Pons (tissue), 1 donor: ENCODE data around the gene CLIP3.
"Not testable (repeated sequence)": the region's sequence is repeated elsewhere in the genome, so short reads cannot be mapped to it uniquely, and the experiment has no call there.

Experiments used
- DNase-seq: peaks from one replicate; pipeline ENCODE4 v3.0.0-alpha.2; 2016; ENCODE audit warnings: low spot score

CLIP3 gene

DNA sequence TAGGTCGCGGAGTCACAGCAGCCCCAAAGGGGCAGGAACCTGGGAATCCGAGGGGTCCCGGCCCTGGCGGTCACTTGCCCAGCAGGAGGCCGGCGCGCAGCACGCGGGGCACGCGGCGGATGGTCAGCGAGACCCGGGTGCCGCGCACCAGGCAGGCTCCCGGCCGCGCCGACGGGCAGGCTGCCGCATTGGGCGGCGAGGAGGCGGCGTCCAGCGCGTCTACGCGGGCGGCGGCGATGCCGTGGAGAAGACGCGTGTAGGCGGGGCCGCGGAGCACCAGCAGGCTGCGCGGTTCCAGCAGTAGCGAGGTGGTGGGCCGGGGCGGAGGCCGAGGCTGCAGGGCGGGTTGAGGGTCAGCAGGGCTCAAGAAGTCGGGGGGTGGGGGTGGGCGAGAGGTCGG is 23.5 kb downstream of the CLIP3 start:
- no peak for DNase-seq

DNA sequence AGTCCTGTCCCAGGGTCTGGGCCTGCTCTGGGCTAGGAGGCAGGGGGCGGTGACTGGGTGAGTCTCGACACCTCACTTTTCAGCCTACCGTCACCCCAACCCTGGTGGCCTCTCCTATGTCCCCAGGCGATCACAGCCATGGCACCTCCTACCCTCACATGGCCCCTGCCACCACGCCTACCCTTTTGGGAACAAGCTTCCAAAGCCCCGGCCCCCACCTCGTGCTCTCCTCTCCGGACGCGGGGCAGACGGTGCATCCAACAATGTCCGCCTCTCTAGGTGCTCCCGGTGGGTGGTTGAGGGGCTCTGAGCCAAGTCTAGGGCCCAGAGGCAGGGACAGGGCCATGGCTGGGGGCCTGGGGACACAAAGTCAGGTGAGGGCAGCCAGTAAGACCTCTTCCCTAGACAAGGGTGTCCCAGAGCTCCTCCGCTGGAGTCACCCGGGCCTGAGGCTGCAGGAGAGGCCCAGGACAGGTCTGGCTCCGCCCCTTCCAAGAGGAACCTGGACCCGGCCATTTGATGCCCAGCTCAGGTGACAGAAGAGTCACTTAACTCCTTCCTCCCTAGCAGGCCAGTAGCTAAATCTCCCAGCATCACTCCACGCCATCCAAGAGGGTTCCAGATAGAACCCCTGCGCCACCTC is 24.2 kb downstream of the CLIP3 start, which contains the start of gene SYNE4:
Gene SYNE4, minus strand, starts transcription at position 478 of the 643 bp plus-strand sequence. Its CDS starts 132 bp downstream, at position 346.
- DNase-seq: no peak

DNA sequence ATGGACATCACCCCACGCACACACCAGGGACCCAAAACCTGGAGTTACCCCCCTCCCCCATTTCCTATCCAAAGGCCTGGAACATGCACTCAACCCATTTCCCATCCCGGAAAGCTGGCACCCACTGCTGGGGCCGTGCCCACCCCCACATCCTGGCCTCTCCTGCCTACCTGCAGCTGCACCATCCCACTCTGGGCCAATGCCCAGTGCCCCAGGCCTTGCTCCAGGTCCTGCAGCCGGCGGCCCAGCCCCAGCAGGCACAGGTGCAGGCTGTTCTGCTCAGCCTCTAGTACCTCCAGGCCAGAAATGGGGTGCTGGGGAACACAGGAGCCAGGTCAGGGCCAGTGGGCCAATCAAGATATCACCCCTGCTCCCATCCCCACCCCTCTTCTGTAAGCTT is 25.7 kb downstream of the CLIP3 start:
- no peak for DNase-seq

DNA sequence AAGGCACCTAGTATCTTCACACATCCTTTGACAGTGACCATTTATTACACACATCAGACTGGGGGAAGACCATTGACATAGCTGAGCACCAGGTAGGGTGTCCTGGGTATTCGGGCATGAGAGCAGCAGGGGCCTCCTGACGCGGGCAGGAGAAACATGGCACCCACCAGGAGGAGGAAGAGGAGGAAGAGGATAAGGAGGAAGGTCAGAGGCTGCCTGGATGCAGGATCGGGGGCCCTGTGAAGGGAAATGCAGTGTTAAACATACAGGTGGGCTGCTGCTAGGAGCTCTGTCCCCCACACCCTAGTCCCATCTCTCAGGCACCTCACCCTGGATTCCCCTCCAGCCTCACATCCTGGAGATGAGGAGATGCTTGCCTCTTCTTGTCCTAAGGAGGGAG is 29.4 kb downstream of the CLIP3 start:
- DNase-seq: no peak

DNA sequence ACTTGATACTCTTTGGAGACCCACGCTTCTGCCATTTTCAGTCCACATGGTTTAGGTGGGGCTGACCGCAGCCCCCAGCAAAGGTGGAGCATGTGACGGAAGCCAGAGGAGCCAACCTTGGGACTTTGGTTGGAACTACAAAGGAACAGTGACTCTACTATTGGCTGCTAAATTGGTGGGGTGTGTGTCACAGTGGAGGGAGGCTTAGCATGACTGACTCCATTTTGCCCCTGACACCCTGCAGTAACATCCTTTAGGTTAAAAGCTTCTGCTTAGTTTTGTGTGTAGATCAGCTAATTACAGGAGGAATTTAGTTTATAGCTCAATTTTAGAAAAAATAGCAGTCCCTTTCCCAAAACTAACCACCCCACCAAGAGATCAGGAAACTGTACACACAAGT is 31.1 kb downstream of the CLIP3 start:
- DNase-seq: no peak

DNA sequence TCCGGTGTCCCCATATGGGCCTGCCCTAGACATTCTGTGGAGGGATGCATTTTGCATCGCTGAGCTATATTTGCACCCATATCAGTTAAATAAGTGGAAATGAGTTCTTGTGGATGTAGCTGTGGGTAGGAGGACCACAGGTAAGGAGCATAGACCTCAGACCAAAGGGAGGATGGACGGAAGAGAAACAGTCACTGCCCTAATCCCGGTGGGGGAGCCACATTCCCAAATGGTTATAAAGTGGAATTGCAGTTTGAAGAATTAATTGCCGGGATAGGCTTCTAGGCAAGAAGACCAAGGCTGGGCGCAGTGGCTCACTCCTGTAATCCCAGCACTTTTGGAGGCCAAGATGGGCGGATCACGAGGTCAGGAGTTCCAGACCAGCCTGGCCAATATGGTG is 35.9 kb downstream of the CLIP3 start:
- DNase-seq: no peak

DNA sequence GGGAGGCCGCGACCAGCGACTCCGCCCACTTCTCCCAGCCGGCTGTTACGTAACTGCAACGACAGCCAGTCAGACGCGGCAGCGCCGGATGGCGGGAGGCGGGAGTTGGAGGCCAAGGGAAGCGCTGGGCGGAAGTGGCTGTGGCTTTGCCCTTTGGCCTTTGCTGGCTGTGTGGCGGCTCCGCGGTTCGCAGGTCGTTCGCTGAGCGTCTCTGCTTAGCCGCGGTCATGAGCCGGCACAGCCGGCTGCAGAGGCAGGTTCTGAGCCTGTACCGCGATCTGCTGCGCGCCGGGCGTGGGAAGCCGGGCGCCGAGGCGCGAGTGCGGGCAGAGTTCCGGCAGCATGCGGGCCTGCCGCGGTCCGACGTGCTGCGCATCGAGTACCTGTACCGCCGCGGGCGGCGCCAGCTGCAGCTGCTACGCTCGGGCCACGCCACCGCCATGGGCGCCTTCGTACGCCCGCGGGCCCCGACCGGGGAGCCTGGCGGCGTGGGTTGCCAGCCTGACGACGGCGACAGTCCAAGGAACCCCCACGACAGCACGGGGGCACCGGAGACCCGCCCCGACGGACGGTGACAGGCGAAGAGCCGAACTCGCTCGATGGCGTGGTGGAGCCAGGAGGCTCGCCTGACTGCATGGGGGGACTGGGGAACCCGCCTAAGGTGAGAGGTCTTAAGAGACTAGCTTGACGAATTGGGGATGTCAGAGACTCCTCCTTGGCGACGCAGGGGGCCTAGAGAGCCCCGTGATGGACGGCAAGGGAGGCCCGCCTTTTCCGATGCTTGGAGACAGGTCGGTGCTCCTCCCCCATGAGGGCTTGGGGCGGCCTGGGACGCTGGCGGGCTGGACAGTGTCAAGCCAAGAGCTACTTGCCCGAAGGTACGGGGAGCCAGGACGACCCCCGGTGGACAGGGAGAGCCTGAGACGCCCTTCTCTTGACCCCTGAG is 37.4 kb downstream of the CLIP3 start, which contains the start of gene SDHAF1:
Gene SDHAF1, plus strand, starts transcription at position 141 of the 946 bp plus-strand sequence. Its CDS starts 87 bp downstream, at position 228.
- DNase-seq: peak; percentile 97

DNA sequence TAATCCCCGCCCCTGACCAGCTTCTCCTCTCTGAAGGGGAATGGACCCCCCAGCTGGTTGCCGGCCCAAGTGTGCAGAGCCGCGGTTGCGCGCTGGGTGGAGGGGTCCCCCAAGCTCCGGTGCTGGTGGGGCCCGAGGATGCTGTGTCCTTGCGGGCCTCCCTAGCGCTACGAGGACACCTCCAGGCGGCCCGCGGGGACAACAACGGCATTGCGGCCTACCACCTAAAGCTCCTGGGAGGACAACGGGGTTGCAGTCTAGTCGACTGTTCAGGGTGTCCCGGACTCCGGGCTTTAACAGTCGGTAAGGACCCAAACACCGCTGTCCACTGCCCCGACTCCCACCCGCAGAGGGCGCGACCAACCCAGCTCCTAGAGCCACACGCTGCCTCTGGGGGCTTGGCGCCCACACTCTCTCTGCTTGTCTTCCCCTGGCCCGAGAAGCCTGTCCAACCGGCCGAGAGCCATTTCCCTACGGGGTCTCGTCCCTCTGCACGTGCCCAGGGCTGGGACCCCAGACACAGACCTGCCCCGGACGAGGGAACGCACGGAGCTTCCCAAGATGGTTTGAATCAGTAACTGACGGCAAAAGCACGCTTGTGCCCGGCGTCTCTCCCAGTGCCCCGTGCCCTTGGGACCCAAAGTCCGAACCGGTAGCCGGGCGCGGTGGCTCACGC is 38.6 kb downstream of the CLIP3 start:
- DNase-seq: no peak

DNA sequence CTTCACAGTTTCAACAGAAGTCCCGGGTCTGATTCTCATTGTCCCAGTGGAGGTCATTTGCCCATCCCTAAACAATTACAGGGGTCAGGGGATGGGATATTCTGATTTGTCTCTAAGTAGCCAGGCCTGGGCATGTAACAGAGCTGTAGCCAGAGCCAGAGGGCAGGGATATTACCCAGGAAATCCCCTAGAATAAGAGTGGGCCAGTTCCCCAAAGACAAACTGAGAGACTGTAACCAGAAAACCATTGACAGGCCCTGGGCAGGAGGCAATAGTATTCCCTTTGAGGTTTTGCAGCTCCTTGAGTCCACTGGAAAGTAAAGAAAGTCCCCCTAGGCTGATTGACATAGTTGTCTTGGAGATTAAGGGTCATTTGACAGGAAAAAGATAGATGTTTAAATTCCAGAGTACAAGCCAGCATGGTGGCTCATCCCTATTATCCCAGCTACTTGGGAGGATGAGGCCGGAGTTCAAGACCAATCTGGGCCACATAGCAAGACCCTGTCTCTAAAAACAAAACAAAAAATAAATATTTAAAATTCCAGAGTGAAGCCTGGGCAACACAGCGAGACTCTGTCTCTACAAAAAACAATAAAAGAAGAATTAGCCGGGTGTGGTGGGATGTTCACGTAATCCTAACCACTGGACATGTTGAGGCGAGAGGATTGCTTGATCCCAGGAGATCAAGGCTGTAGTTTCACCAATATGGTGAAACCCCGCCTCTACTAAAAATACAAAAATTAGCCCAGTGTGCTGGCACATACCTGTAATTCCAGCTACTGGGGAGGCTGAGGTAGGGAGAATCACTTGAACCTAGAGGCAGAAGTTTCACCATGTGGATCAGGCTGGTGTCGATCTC is 39.5 kb downstream of the CLIP3 start:
- no peak for DNase-seq

DNA sequence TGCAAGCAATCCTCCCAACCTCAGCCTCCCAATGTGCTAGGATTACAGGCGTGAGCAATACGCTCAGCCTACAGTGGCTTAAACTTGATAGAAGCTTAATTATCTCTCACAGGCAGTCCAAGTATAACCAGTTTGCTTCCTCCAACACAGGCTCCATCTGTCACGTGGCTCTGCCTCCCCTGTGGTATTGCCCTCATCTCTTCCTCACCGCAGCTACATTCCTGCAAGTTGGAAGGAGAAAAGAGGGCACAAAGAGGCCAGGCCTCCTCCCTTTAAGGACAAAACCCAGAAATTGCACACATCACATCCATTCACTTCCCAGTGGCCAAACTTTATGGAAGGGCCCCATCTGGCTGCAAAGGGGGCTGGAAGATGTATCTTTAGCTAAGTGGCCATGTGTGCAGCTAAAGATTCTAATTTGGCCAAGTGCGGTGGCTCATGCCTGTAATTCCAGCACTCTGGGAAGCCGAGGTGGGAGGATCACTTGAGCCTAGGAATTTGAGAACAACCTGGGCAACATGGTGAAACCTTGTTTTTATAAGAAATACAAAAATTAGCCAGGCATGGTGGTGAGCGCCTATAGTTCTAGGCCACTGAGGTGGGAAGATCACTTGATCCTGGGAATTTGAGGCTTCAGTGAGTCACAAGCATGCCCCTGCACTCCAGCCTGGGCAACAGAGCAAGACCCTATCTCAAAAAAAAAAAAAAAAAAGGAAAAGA is 40.8 kb downstream of the CLIP3 start:
- DNase-seq: no peak

DNA sequence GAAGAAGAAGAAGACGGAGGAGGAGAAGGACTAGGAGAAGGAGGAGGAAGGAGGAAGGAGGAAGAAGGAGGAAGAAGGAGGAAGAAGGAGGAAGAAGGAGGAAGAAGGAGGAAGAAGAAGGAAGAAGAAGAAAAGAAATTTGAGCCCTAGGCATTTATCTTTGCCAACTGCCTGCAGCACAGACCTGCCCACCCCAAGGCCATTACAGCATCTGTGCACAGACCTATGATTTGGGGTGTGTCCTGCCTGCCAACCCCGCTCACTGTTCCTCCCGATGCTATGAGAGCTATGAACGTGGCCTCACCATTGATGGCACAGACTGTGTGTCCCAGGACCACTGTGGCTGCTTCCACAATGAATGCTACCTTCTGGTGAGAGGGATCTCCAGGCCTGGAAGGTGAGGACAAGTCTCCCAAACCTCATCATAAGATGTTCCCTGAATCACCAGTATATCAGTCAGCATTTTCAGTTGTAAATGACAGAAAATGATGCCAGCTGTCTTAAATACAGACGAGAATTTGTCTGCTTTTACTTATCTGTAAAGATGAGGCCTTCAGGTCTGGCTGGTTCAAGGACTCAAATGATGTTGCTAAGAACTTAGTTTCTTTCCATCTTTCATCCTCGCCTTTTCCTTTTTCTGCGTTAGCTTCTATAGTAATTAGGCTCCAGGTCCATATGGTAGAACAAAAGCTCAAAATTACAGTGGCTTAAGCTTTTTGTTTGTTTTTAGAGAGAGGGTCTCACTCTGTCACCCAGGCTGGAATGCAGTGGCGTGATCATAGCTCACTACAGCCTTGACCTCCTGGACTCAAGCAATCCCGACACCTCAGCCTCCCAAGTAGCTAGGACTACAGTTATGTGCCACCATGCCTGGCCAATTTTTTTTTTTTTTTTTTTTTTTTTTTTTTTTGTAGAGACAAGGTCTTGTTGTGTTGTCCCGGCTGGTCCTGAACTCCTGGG is 41.6 kb downstream of the CLIP3 start:
- no peak for DNase-seq

DNA sequence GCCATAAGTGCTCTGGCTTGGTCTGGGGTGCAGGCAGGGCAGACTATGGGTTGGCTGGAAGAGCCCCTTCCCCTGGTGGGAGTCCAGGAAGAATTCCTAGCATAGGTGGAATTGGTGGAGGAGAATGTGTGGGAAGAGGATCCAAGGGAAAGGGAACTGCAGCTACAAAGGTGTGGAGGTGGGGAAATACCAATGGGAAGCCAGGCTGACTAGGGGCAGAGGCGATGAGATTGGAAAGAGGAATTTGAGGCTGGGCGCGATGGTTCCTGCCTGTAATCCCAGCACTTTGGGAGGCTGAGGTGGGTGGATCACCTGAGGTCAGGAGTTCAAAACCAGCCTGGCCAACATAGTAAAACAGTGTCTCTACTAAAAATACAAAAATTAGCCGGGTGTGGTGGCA is 42.5 kb downstream of the CLIP3 start:
- no peak for DNase-seq

DNA sequence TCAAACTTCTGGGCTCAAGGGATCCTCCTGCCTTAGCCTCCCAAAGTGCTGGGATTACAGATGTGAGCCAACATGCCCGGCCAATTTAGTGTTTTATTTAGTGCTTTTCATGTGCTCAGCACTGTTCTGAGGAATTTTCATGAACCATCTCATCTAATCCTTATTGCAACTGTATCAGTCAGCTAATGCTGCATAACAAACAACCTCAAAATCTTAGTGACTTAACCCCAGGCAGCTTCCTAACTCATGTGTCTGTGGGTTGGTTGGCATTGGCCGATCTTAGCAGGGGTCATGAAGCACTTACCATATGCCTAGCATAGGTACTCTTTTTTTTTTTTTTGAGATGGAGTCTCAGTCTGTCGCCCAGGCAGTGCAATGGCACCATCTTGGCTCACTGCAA is 43.8 kb downstream of the CLIP3 start:
- no peak for DNase-seq

DNA sequence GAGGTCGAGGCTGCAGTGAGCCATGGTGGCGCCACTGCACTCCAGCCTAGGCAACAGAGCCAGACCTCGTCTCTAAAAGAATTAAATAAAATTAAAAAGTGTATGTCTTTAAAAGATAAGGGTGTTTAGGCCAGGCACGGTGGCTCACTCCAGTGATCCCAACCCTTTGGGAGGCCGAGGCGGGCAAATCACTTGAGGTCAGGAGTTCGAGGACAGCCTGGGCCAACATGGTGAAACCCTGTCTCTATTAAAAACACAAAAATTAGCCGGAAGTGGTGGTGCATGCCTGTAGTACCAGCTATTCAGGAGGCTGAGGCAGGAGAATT is 45.1 kb downstream of the CLIP3 start:
- no peak for DNase-seq

DNA sequence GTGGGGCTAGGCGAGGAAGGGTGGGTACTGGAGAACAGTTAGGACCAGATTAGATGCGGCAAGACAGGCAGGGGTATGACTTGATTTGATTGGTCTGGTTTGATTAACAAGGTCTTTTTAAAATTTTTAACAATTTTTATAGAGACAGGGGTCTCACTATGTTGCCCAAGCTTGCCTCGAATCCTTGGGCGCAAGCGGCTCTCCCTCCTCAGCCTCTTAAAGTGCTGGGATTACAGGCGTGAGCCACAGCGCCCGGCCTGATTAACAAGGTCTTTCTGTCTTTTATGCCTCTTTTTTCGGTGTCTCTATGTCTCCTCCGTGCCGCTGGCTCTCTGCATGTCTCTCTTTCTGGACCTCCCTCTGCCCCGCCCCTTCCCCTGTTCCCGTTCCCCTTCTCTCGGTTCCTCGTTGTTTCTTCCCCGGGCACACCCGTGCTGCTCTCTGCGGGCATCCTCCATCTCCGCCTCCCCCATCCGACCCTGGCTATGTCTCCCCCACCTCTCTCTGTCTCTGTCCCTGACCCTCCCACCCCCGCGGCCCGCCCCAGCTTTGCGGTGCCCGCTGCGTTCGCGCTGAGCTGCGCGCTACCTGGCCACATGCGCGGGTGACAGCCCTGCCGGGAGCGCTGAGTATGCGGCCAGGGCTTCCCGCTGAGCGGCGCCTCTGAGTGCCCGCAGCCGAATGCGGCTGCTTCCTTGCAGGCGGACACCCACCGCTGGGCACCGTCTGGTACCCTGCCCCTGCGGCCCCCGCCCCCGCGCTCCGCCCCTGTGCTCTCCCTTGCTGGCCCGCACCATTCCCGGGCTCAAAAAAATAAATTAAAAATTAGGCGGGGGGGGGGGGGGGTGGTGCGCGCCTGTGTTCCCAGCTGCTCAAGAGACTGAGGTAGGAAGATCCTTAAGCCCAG is 45.8 kb downstream of the CLIP3 start:
- DNase-seq: no peak

DNA sequence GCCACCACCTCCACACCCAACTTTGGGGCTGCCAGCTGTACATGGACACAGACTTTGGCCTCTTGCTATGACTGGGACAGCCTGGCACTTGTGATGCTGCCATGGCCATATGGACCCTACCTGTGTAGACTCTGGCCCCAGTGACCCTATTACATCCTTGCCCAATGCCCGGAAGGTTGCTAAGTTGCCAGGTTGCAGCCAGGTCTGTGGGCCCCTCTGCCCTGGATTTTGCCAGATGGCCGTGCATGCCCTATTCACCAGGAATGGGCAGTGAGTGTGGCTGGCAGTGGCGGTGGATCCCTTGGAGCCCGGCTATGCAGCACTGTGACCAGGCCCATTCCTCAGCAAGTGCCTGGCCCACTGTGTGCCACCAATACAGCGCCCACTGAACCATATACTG is 46.6 kb downstream of the CLIP3 start:
- DNase-seq: no peak

DNA sequence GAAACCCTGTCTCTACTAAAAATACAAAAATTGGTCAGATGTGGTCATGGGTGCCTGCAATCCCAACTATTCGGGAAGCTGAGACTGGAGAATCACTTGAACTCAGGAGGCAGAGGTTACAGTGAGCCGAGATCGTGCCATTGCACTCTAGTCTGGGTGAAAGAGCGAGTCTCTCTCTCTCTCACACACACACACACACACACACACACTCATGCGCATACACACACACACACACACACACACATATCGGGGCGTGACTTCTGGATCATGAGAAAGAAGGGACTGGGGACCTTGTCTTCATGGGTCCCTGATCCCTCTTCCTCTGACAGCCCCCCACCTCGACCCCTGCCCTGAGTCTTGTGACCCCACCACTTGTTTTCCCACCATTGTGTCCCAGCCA is 49.5 kb downstream of the CLIP3 start:
- no peak for DNase-seq

DNA sequence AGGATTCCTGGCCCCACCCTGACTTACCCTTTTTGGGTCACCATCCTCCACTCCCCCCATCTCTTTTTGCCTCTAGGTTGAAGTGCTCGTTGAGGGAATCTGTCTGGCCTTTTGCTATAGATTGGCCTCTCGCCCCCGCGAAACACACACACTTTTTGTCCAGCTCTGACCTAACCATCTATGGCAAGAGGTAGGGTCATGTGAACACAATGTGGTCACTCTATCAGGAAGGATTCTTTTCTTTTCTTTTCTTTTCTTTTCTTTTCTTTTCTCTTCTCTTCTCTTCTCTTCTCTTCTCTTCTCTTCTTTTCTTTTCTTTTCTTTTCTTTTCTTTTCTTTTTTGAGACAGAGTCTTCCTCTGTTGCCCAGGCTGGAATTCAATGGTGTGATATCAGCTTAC is 51.7 kb downstream of the CLIP3 start:
- DNase-seq: not testable (repeated sequence)

DNA sequence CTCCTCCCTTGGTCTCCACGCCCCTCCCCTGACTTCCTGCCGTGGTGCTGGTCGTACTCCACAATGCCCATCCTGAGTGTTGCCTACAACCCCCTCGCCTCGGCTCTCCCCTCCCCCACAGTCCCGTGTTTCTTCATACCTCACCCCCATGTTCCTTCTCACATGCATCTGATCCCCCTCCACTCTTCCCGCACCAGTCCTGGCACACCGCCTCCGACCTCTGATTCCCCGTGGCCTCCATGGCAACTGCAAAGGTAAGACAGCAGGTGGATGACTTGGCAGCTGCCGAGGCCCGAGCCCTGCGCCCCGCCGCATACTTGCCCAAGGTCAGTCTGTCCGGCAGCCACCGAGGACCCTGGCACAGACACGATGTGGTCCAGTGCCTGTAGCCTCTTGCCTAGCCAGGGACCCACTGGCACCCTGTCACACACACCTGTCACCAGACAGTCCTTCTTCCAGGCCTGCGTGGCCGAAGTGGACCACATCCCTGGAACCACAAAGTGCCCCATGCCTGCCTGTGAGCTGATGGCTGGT is 53.8 kb downstream of the CLIP3 start:
- no peak for DNase-seq
